Measurements from ENCODE around the gene VDR. TPM values are rescaled to one million over a fixed set of nuclear protein-coding genes. Genes with fewer than 3 reads are reported as not detected.
A peak's percentile ranks its signal among the peaks of the same experiment; 100 is the strongest.

VDR gene
- total RNA-seq, 4 donors from 2014 or later = 16.6 to 25.0 (median 21.3) TPM

DNA sequence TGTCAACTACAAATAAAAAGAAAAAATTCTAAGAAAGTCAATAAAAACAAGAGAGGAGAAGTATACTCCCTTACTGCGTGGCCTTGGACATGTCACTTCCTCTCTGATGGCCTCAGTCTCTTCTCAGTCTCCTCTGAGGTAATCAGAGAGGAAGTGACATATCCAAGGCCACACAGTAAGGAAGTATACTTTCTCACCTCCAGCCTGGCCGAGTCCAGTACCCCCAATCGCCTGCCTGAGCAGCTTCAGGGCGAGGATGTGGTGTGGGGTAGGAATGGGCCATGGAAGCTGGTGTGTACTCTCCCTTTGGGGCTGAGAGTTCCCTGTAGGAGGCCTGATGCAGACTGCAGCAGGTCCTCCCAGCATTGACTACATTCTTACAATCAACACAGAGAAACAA, 15.8 kb downstream of the VDR start:
- DNase-seq = no peak
- H3K27me3 ChIP-seq = no peaks in the 10 kb centered on the region
- H3K4me3 ChIP-seq = no peak overlapping the region
- peak in 1 of 4 donors; percentile 10 for TF ChIP-seq POLR2A (IDR thresholded peaks at IDR 0.05)
- TF ChIP-seq, protein P1, sequence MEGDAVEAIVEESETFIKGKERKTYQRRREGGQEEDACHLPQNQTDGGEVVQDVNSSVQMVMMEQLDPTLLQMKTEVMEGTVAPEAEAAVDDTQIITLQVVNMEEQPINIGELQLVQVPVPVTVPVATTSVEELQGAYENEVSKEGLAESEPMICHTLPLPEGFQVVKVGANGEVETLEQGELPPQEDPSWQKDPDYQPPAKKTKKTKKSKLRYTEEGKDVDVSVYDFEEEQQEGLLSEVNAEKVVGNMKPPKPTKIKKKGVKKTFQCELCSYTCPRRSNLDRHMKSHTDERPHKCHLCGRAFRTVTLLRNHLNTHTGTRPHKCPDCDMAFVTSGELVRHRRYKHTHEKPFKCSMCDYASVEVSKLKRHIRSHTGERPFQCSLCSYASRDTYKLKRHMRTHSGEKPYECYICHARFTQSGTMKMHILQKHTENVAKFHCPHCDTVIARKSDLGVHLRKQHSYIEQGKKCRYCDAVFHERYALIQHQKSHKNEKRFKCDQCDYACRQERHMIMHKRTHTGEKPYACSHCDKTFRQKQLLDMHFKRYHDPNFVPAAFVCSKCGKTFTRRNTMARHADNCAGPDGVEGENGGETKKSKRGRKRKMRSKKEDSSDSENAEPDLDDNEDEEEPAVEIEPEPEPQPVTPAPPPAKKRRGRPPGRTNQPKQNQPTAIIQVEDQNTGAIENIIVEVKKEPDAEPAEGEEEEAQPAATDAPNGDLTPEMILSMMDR (IDR thresholded peaks at IDR 0.05) = no peak
- no peak overlapping the region for H3K27ac ChIP-seq
- peaks cover 0 to 23% (median 3%) of the 10 kb centered on the region in 3 donors for H3K36me3 ChIP-seq
- H3K9me3 ChIP-seq = no peaks in the 10 kb centered on the region
- H3K4me1 ChIP-seq = peaks cover 0 to 33% (median under 1%) of the 10 kb centered on the region in 3 donors
- intact Hi-C loops (cut with DNase I) = no loop called here
- 47 to 58% methylated on average over 3 of the region's 4 CpGs for WGBS, 2 donors

DNA sequence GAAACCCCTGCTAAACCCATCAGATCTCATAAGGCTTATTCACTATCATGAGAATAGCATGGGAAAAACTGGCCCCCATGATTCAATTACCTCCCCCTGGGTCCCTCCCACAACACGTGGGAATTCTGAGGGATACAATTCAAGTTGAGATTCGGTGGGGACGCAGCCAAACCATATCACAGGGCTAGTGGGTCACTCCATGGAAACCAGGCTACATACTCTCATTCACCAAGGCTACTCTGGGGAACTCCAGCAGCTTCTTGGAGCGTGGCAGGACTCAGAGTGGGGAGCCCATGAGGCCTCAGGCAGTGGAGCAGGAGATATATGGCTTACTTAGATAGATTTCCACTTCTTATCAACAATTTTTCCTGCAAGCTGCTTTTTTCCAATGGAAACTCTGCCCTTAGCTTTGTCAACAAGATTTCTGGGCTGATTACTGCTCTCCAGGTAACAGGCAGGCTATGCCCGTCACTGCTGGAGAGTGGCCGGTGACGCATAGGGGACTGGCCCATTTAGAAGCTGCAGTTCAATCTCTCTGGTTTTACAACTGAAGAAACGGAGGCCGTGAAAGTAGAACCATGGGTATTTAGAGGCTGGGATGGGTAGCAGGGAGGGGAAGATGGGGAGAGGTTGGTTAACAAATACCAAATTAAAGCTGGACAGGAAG, 16.5 kb downstream of the VDR start:
- peaks cover 0 to 22% (median 3%) of the 10 kb centered on the region in 3 donors for H3K36me3 ChIP-seq
- TF ChIP-seq, protein P1 (IDR thresholded peaks at IDR 0.05) = no peak
- TF ChIP-seq POLR2A (IDR thresholded peaks at IDR 0.05) = no peak
- no peak overlapping the region for H3K4me3 ChIP-seq
- no peak overlapping the region for H3K27ac ChIP-seq
- no peaks in the 10 kb centered on the region for H3K27me3 ChIP-seq
- no peak for DNase-seq
- intact Hi-C loops (cut with DNase I) = no loop called here
- peaks cover 5 to 36% (median 6%) of the 10 kb centered on the region in 3 donors for H3K4me1 ChIP-seq
- no peaks in the 10 kb centered on the region for H3K9me3 ChIP-seq
- WGBS, 2 donors = 86 to 88% methylated on average over 9 of the region's 9 CpGs

DNA sequence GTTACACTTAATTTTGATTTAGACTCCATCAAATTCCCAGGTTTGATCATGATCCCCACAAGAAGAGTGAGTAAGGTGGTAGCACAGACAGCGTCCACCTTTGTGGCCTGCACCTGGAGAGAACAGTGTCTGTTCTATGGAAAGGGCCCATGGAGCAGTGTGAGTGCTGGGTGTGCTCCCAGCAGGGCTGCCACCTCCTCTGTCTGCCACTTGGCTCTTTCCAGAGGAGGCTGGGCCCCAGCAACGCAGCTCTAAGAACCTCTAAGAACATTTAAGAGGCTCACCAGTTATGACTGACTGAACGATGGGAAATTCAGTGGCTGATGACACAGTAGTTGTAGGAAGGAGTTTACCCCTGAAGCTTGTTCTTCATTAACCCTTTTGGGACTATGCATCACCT, 17.3 kb downstream of the VDR start:
- no peak for DNase-seq
- peaks cover 0 to 15% (median 3%) of the 10 kb centered on the region in 3 donors for H3K36me3 ChIP-seq
- 49 to 62% methylated on average over 2 to 3 of the region's 3 CpGs for WGBS, 2 donors
- peaks cover 12 to 43% (median 13%) of the 10 kb centered on the region in 3 donors for H3K4me1 ChIP-seq
- TF ChIP-seq POLR2A (IDR thresholded peaks at IDR 0.05) = no peak
- TF ChIP-seq, protein P1 (IDR thresholded peaks at IDR 0.05) = no peak
- H3K27ac ChIP-seq = no peak overlapping the region
- H3K9me3 ChIP-seq = no peaks in the 10 kb centered on the region
- no peak overlapping the region for H3K4me3 ChIP-seq
- no peaks in the 10 kb centered on the region for H3K27me3 ChIP-seq
- intact Hi-C loops (cut with DNase I) = no loop called here

- H3K4me1 ChIP-seq = peaks cover 13 to 40% (median 16%) of the 10 kb centered on the region in 3 donors
Measured at GRCh38 chr12:47886510-47887240, 18.1 kb downstream of the VDR start.

More at GRCh38 chr12:47886510-47887240, 18.1 kb downstream of the VDR start:
- intact Hi-C loops (cut with DNase I) = no loop called here
- Histone ChIP-seq H3K27ac (no peak overlapping the region), H3K27me3 (no peaks in the 10 kb centered on the region), H3K9me3 (no peaks in the 10 kb centered on the region), H3K36me3 (peaks cover 0 to 10% (median 0%) of the 10 kb centered on the region in 3 donors), H3K4me3 (no peak overlapping the region)
- 80 to 81% methylated on average over 11 to 12 of the region's 13 CpGs for WGBS, 2 donors
- DNase-seq = no peak
- TF ChIP-seq, protein P1 (IDR thresholded peaks at IDR 0.05) = no peak

All from esophagus squamous epithelium (tissue), 5 donors.